ENCODE data around the gene AREL1. TPM values are rescaled to one million over a fixed set of nuclear protein-coding genes. Genes with fewer than 3 reads are reported as not detected.

Gene AREL1
- polyA plus RNA-seq, 1 experiment: 52.7 TPM

DNA sequence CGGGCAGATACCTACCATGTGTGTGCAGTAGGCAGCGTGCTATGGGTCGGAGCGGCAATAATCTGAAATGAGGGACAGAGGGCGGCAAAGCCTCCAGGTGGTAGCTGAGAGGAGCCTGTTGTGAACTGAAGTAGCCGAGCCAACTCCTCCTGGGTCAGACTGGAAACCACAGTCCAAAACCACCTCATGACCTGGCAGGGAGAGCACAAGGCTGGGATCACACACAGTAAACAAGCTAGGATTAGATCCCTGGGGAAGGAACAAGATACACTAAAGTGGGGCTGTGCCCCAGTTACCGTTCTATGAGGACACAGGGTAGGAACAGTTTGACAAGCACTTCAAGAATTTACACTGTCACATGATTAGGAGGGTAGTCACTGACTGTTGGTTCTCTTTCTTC lies 49.0 kb downstream of the AREL1 start:
- Histone ChIP-seq H3K36me3 (ENCODE audit: control insufficient read depth, insufficient read depth, low read length) (peaks cover 11% of the 10 kb centered on the region), H3K27me3 (ENCODE audit: control insufficient read depth, insufficient read depth, low read length) (no peaks in the 10 kb centered on the region), H3K4me3 (ENCODE audit: low read depth, low read length) (no peak overlapping the region)
- TF ChIP-seq, protein P1, sequence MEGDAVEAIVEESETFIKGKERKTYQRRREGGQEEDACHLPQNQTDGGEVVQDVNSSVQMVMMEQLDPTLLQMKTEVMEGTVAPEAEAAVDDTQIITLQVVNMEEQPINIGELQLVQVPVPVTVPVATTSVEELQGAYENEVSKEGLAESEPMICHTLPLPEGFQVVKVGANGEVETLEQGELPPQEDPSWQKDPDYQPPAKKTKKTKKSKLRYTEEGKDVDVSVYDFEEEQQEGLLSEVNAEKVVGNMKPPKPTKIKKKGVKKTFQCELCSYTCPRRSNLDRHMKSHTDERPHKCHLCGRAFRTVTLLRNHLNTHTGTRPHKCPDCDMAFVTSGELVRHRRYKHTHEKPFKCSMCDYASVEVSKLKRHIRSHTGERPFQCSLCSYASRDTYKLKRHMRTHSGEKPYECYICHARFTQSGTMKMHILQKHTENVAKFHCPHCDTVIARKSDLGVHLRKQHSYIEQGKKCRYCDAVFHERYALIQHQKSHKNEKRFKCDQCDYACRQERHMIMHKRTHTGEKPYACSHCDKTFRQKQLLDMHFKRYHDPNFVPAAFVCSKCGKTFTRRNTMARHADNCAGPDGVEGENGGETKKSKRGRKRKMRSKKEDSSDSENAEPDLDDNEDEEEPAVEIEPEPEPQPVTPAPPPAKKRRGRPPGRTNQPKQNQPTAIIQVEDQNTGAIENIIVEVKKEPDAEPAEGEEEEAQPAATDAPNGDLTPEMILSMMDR (IDR thresholded peaks at IDR 0.05; ENCODE audit: insufficient read depth, low read depth, low read length): no peak
- ChIA-PET POLR2A (no interaction called here), CTCF (interaction anchor here (0.5 kb wide), 1 partner anchor 30 kb away, joined by 4 read pairs; no protein-coding TSS in a partner anchor)
- DNase-seq (ENCODE audit: low read depth): no peak

DNA sequence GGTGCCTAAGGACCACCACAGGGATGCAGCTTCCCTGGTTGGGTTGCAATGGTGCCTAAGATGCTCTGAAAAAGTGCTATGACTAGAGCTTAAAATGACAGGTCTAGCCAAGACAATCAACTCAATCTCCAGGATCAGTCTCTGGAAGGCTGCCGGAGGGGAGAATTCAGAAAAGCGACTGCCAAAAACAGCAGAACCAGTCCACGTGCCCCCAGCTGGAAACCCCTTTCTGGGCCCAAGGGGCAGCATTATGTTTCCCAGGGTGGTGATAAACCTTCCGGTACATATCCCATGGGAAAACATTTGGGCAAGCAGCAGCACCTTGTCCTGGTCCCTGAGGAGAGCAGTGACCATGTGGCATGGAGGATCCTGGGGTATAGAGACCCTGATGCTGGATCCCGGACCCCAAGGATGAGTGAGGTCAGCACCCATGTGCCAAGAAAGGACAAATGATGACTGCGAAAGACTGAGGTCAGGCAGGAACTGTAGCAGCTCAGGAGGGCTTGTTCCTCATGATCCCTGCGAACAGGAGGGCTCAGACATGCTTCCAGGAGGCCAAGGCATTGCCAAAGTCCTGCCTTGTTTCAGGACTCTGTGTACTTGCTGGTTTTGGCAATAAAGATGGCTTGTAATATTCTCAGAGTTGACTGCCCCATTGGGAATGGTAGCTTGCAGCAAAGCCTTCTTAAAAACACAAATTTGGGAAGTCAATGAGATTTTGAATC lies 51.0 kb downstream of the AREL1 start:
- H3K4me3 ChIP-seq (ENCODE audit: low read depth, low read length): no peak overlapping the region
- peaks cover 11% of the 10 kb centered on the region for H3K36me3 ChIP-seq (ENCODE audit: control insufficient read depth, insufficient read depth, low read length)
- DNase-seq (ENCODE audit: low read depth): no peak
- no peaks in the 10 kb centered on the region for H3K27me3 ChIP-seq (ENCODE audit: control insufficient read depth, insufficient read depth, low read length)
- ChIA-PET POLR2A (no interaction called here), CTCF (interaction anchor here (0.5 to 1.8 kb wide), 4 partner anchors 15 to 51 kb away, joined by 3 to 7 read pairs (median 4); no protein-coding TSS in a partner anchor)
- TF ChIP-seq, protein P1 (IDR thresholded peaks at IDR 0.05; ENCODE audit: insufficient read depth, low read depth, low read length): no peak

DNA sequence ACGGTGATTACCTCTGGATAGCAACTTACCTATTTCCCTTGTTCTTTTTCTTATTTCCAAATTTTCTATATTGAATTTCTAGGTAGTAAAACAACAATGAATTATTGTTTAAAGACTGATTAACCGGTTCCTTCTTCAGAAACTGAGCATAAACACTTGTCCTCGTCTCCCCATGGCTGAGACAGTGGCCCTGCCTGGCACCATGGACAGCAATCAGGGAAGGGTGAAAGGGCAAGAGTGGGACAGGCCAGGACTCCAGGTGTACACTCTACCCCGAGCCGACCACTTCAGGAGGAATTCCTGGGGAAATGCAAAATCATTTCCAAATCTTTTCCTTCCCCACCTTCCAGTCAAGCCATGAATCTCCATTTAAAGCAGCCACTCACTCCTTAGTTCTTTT lies 52.0 kb downstream of the AREL1 start:
- POLR2A ChIA-PET: no interaction called here

DNA sequence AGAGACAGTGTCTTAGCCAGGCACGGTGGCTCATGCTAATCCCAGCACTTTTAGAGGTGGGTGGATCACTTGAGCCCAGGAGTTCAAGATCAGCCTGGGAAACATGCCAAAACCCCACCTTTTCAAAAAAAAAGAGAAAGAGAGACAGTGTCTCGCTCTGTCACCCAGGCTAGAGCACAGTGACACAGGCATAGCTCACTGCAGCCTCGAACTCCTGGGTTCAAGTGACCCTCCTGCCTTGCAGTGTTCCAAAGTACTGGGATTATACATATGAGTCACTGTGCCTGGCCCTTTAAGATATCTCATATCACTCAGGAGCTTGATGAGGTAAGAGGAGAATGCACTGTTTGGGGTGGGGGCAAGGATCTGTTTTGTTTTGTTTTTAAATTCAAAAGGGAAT lies 52.7 kb downstream of the AREL1 start:
- CTCF ChIA-PET: interaction anchor here (0.6 to 3.1 kb wide), 4 partner anchors 9 to 58 kb away, joined by 3 to 16 read pairs (median 4); partner anchors contain the start of gene LTBP2
- Histone ChIP-seq H3K36me3 (ENCODE audit: control insufficient read depth, insufficient read depth, low read length) (peaks cover 11% of the 10 kb centered on the region), H3K4me3 (ENCODE audit: low read depth, low read length) (no peak overlapping the region), H3K27me3 (ENCODE audit: control insufficient read depth, insufficient read depth, low read length) (no peaks in the 10 kb centered on the region)
- no peak for DNase-seq (ENCODE audit: low read depth)
- POLR2A ChIA-PET: no interaction called here
- TF ChIP-seq, protein P1 (IDR thresholded peaks at IDR 0.05; ENCODE audit: insufficient read depth, low read depth, low read length): no peak

More for the DNA sequence above, 52.0 kb downstream of the AREL1 start:
- peaks cover 11% of the 10 kb centered on the region for H3K36me3 ChIP-seq (ENCODE audit: control insufficient read depth, insufficient read depth, low read length)
- no peak for DNase-seq (ENCODE audit: low read depth)
- TF ChIP-seq, protein P1 (IDR thresholded peaks at IDR 0.05; ENCODE audit: insufficient read depth, low read depth, low read length): no peak
- no peaks in the 10 kb centered on the region for H3K27me3 ChIP-seq (ENCODE audit: control insufficient read depth, insufficient read depth, low read length)
- no peak overlapping the region for H3K4me3 ChIP-seq (ENCODE audit: low read depth, low read length)
- CTCF ChIA-PET: interaction anchor here (0.6 to 3.1 kb wide), 5 partner anchors 9 to 57 kb away, joined by 3 to 16 read pairs (median 3); partner anchors contain the start of gene LTBP2

- Histone ChIP-seq H3K36me3 (ENCODE audit: control insufficient read depth, insufficient read depth, low read length) (peaks cover 9% of the 10 kb centered on the region), H3K27me3 (ENCODE audit: control insufficient read depth, insufficient read depth, low read length) (no peaks in the 10 kb centered on the region), H3K4me3 (ENCODE audit: low read depth, low read length) (no peak overlapping the region)
- POLR2A ChIA-PET: interaction anchor here (0.6 kb wide), 1 partner anchor 79 kb away, joined by 4 read pairs; no protein-coding TSS in a partner anchor
- TF ChIP-seq, protein P1 (IDR thresholded peaks at IDR 0.05; ENCODE audit: insufficient read depth, low read depth, low read length): no peak
- CTCF ChIA-PET: interaction anchor here (3.1 kb wide), 1 partner anchor 46 kb away, joined by 16 read pairs; the partner anchor contains the start of gene LTBP2
- DNase-seq (ENCODE audit: low read depth): peak; percentile 30
Measured at GRCh38 chr14:74658535-74659131, 54.2 kb downstream of the AREL1 start.

Measured in BJ (cell line).